ENCODE results near the gene UBE2V1.

UBE2V1 gene

GRCh38 chr20:50115591-50116367 lies 2.8 kb upstream of the UBE2V1 start:
- Histone ChIP-seq H3K4me2 (ENCODE audit: low read depth, low read length, poor library complexity, severe bottlenecking) (peak overlapping the region; percentile 91), H3K9me3 (ENCODE audit: insufficient read depth, low read length) (no peaks in the 10 kb centered on the region), H3K4me3 (ENCODE audit: insufficient read depth, low read length, poor library complexity, severe bottlenecking) (peak overlapping the region; percentile 89), H3K27me3 (ENCODE audit: low read length) (no peaks in the 10 kb centered on the region), H4K20me1 (ENCODE audit: low read depth, low read length) (peaks cover 5% of the 10 kb centered on the region; the same call in 1 of the 2 replicates), H3K9ac (ENCODE audit: low read length) (peak overlapping the region; percentile 68), H3K27ac (ENCODE audit: low read depth, low read length) (peak overlapping the region; percentile 28; the same call in 1 of the 2 replicates), H3K9me2 (replicated peaks; ENCODE audit: insufficient read depth, low read length) (no peaks in the 10 kb centered on the region), H3K36me3 (ENCODE audit: low read length) (no peaks in the 10 kb centered on the region), H3K79me2 (ENCODE audit: insufficient read depth, low read length) (peaks cover 37% of the 10 kb centered on the region), H2AFZ (ENCODE audit: low read depth, low read length, severe bottlenecking) (peak overlapping the region; percentile 87), H3F3A (ENCODE audit: insufficient read depth) (peaks cover 14% of the 10 kb centered on the region)
- TF ChIP-seq EZH2phosphoT487 (conservative IDR thresholded peaks at IDR 0.05; ENCODE audit: low read length): no peak

- peaks cover 44% of the 10 kb centered on the region for H3K79me2 ChIP-seq (ENCODE audit: insufficient read depth, low read length)
- no peaks in the 10 kb centered on the region for H3K9me2 ChIP-seq (replicated peaks; ENCODE audit: insufficient read depth, low read length)
- H3K36me3 ChIP-seq (ENCODE audit: low read length): no peaks in the 10 kb centered on the region
- H3K4me2 ChIP-seq (ENCODE audit: low read depth, low read length, poor library complexity, severe bottlenecking): peak overlapping the region; percentile 91
- peak overlapping the region; percentile 68 for H3K9ac ChIP-seq (ENCODE audit: low read length)
- no peaks in the 10 kb centered on the region for H3K9me3 ChIP-seq (ENCODE audit: insufficient read depth, low read length)
- peak overlapping the region; percentile 87 for H2AFZ ChIP-seq (ENCODE audit: low read depth, low read length, severe bottlenecking)
- H3K27me3 ChIP-seq (ENCODE audit: low read length): no peaks in the 10 kb centered on the region
- peak overlapping the region; percentile 28 for H3K27ac ChIP-seq (ENCODE audit: low read depth, low read length)
- TF ChIP-seq CTCF (IDR thresholded peaks at IDR 0.05; ENCODE audit: insufficient read depth, low read length, poor library complexity, severe bottlenecking): no peak
- no peak for TF ChIP-seq EZH2phosphoT487 (conservative IDR thresholded peaks at IDR 0.05; ENCODE audit: low read length)
- peaks cover 9% of the 10 kb centered on the region; the same call in 1 of the 2 replicates for H4K20me1 ChIP-seq (ENCODE audit: low read depth, low read length)
- H3F3A ChIP-seq (ENCODE audit: insufficient read depth): peaks cover 16% of the 10 kb centered on the region
- peak overlapping the region; percentile 89 for H3K4me3 ChIP-seq (ENCODE audit: insufficient read depth, low read length, poor library complexity, severe bottlenecking)
Measured at GRCh38 chr20:50115041-50115512, 2.1 kb upstream of the UBE2V1 start.

- H3K79me2 ChIP-seq (ENCODE audit: insufficient read depth, low read length): peaks cover 58% of the 10 kb centered on the region
- TF ChIP-seq CTCF (IDR thresholded peaks at IDR 0.05; ENCODE audit: insufficient read depth, low read length, poor library complexity, severe bottlenecking): no peak
- TF ChIP-seq EZH2phosphoT487 (conservative IDR thresholded peaks at IDR 0.05; ENCODE audit: low read length): no peak
Measured at GRCh38 chr20:50113420-50114224, 672 bp upstream of the UBE2V1 start.

More at GRCh38 chr20:50113420-50114224, 672 bp upstream of the UBE2V1 start:
- Histone ChIP-seq H4K20me1 (ENCODE audit: low read depth, low read length) (peaks cover 9% of the 10 kb centered on the region; the same call in 1 of the 2 replicates), H3K27ac (ENCODE audit: low read depth, low read length) (peak overlapping the region; percentile 85), H3K4me3 (ENCODE audit: insufficient read depth, low read length, poor library complexity, severe bottlenecking) (peak overlapping the region; percentile 66), H3K9me3 (ENCODE audit: insufficient read depth, low read length) (no peaks in the 10 kb centered on the region), H3K9ac (ENCODE audit: low read length) (peak overlapping the region; percentile 91), H3K4me2 (ENCODE audit: low read depth, low read length, poor library complexity, severe bottlenecking) (peak overlapping the region; percentile 91), H2AFZ (ENCODE audit: low read depth, low read length, severe bottlenecking) (peak overlapping the region; percentile 88), H3F3A (ENCODE audit: insufficient read depth) (peaks cover 16% of the 10 kb centered on the region), H3K27me3 (ENCODE audit: low read length) (no peaks in the 10 kb centered on the region), H3K9me2 (replicated peaks; ENCODE audit: insufficient read depth, low read length) (no peaks in the 10 kb centered on the region), H3K36me3 (ENCODE audit: low read length) (no peaks in the 10 kb centered on the region)

Measured in SU-DHL-6 (cell line).